GM18870 (cell line): ENCODE measurements around the gene ATXN7L1.

ENCODE experiments used
- ATAC-seq: cut with Tn5 transposase; IDR thresholded peaks from one replicate; pipeline ENCODE4 v1.9.1; 2021; ENCODE audit warnings: moderate library complexity; ENCODE audit not compliant: unreplicated experiment

The ATXN7L1 gene

GRCh38 chr7:105786520-105787470, 89.6 kb downstream of the ATXN7L1 start:
- ATAC-seq, result no peak

- no peak for ATAC-seq
Observed at GRCh38 chr7:105782391-105783042, 93.9 kb downstream of the ATXN7L1 start.

- no peak for ATAC-seq
Observed at GRCh38 chr7:105779856-105780780, 96.3 kb downstream of the ATXN7L1 start.

GRCh38 chr7:105778956-105779355, 97.4 kb downstream of the ATXN7L1 start:
- ATAC-seq, result no peak

- no peak for ATAC-seq
Observed at GRCh38 chr7:105776986-105777910, 99.2 kb downstream of the ATXN7L1 start.

- no peak for ATAC-seq
Observed at GRCh38 chr7:105776068-105776790, 100.2 kb downstream of the ATXN7L1 start.

- no peak for ATAC-seq
Observed at GRCh38 chr7:105775580-105775979, 100.8 kb downstream of the ATXN7L1 start.

- ATAC-seq, result no peak
Observed at GRCh38 chr7:105773030-105773460, 103.4 kb downstream of the ATXN7L1 start.

GRCh38 chr7:105769901-105770628, 106.3 kb downstream of the ATXN7L1 start:
- ATAC-seq, result no peak

- no peak for ATAC-seq
Observed at GRCh38 chr7:105768898-105769507, 107.4 kb downstream of the ATXN7L1 start.

GRCh38 chr7:105768117-105768516, 108.3 kb downstream of the ATXN7L1 start:
- ATAC-seq, result no peak

GRCh38 chr7:105766421-105767073, 109.9 kb downstream of the ATXN7L1 start:
- ATAC-seq, result no peak

GRCh38 chr7:105765846-105766245, 110.6 kb downstream of the ATXN7L1 start:
- ATAC-seq, result no peak

- no peak for ATAC-seq
Observed at GRCh38 chr7:105764506-105764905, 111.9 kb downstream of the ATXN7L1 start.

- no peak for ATAC-seq
Observed at GRCh38 chr7:105760551-105761447, 115.6 kb downstream of the ATXN7L1 start.

GRCh38 chr7:105759670-105760550, 116.5 kb downstream of the ATXN7L1 start:
- no peak for ATAC-seq
